Mesothelial cell of epicardium (in vitro differentiated cells): ENCODE data around the gene ASTN2. TPM values are rescaled to one million over a fixed set of nuclear protein-coding genes. Genes with fewer than 3 reads are reported as not detected.

Experiments
- DNase-seq, 2 experiments: peaks; one replicate each; pipeline ENCODE4 v3.0.0; 2021; ENCODE audit warnings: low spot score in 2 of 2; ENCODE audit not compliant: unreplicated experiment in 2 of 2
- H3K27ac Mint-ChIP-seq: 2 replicates; pipeline ENCODE4 v1.8.0; 2021; ENCODE audit warnings: mixed read lengths
- H3K27me3 Mint-ChIP-seq: 2 replicates; pipeline ENCODE4 v1.8.0; 2021; ENCODE audit warnings: low read depth, mixed read lengths
- H3K36me3 Mint-ChIP-seq: 2 replicates; pipeline ENCODE4 v1.8.0; 2021; ENCODE audit warnings: mixed read lengths
- H3K4me1 Mint-ChIP-seq: 2 replicates; pipeline ENCODE4 v1.8.0; 2021; ENCODE audit warnings: mixed read lengths
- H3K4me3 Mint-ChIP-seq: 2 replicates; pipeline ENCODE4 v1.8.0; 2021; ENCODE audit warnings: mild to moderate bottlenecking, moderate library complexity, mixed read lengths
- H3K9me3 Mint-ChIP-seq: 2 replicates; pipeline ENCODE4 v1.8.0; 2021; ENCODE audit warnings: mixed read lengths
- CTCF ChIP-seq: fragments of 200-600 bp; sonication (generic); IDR thresholded peaks from one replicate; pipeline ENCODE4 v1.5.0; 2021; ENCODE audit warnings: antibody characterized with exemption; ENCODE audit not compliant: unreplicated experiment
- total RNA-seq: library from RNA; stranded (reverse); gene quantifications from 3 replicates; pipeline ENCODE4 v1.2.1, GENCODE V29; 2021

Gene ASTN2
- total RNA-seq, 1 donor from 2014 or later, result 12.2 TPM

GRCh38 chr9:116391306-116391900 is 1023.5 kb downstream of the ASTN2 start:
- TF ChIP-seq CTCF, result no peak
- H3K27me3 Mint-ChIP-seq, result no peaks in the 10 kb centered on the region
- H3K4me3 Mint-ChIP-seq, result no peak overlapping the region
- no peaks in the 10 kb centered on the region for H3K9me3 Mint-ChIP-seq
- no peaks in the 10 kb centered on the region for H3K4me1 Mint-ChIP-seq
- H3K27ac Mint-ChIP-seq, result no peak overlapping the region
- no peaks in the 10 kb centered on the region for H3K36me3 Mint-ChIP-seq
- no peak for DNase-seq

GRCh38 chr9:116390303-116391228 is 1024.3 kb downstream of the ASTN2 start:
- no peak for DNase-seq
- no peak for TF ChIP-seq CTCF
- H3K36me3 Mint-ChIP-seq, result no peaks in the 10 kb centered on the region
- no peaks in the 10 kb centered on the region for H3K9me3 Mint-ChIP-seq
- H3K27me3 Mint-ChIP-seq, result no peaks in the 10 kb centered on the region
- no peak overlapping the region for H3K27ac Mint-ChIP-seq
- no peak overlapping the region for H3K4me3 Mint-ChIP-seq
- H3K4me1 Mint-ChIP-seq, result no peaks in the 10 kb centered on the region

GRCh38 chr9:116389541-116390302 is 1025.1 kb downstream of the ASTN2 start:
- H3K27ac Mint-ChIP-seq, result no peak overlapping the region
- no peaks in the 10 kb centered on the region for H3K27me3 Mint-ChIP-seq
- no peaks in the 10 kb centered on the region for H3K4me1 Mint-ChIP-seq
- no peak for TF ChIP-seq CTCF
- no peaks in the 10 kb centered on the region for H3K9me3 Mint-ChIP-seq
- DNase-seq, result no peak
- no peak overlapping the region for H3K4me3 Mint-ChIP-seq
- H3K36me3 Mint-ChIP-seq, result no peaks in the 10 kb centered on the region

GRCh38 chr9:116387934-116388698 is 1026.7 kb downstream of the ASTN2 start:
- H3K4me3 Mint-ChIP-seq, result no peak overlapping the region
- no peak for DNase-seq
- H3K9me3 Mint-ChIP-seq, result no peaks in the 10 kb centered on the region
- peaks cover 3% of the 10 kb centered on the region for H3K4me1 Mint-ChIP-seq
- no peaks in the 10 kb centered on the region for H3K27me3 Mint-ChIP-seq
- no peak for TF ChIP-seq CTCF
- no peaks in the 10 kb centered on the region for H3K36me3 Mint-ChIP-seq
- H3K27ac Mint-ChIP-seq, result no peak overlapping the region

- Mint-ChIP-seq H3K4me3 (no peak overlapping the region), H3K9me3 (no peaks in the 10 kb centered on the region), H3K36me3 (no peaks in the 10 kb centered on the region), H3K27me3 (no peaks in the 10 kb centered on the region), H3K27ac (no peak overlapping the region), H3K4me1 (peaks cover 3% of the 10 kb centered on the region)
- no peak for DNase-seq
- TF ChIP-seq CTCF, result no peak
These were observed 1030.9 kb downstream of the ASTN2 start for GRCh38 chr9:116383936-116384335.
